ENCODE data around the gene TPST2.
"Not testable (repeated sequence)": the region's sequence is repeated elsewhere in the genome, so short reads cannot be mapped to it uniquely, and the experiment has no call there.

Gene TPST2

GRCh38 chr22:26589845-26590736 is at the start of gene TPST2:
TPST2 (minus strand) TSS chr22:26590132; CDS start chr22:26541630, 48,502 bp downstream.
- peak; percentile 72 to 75 for DNase-seq (ENCODE audit: low read depth in 2 of 2)

- DNase-seq (ENCODE audit: low read depth in 2 of 2) = no peak
Measured at GRCh38 chr22:26636296-26636695, 46.4 kb upstream of the TPST2 start.

DNA sequence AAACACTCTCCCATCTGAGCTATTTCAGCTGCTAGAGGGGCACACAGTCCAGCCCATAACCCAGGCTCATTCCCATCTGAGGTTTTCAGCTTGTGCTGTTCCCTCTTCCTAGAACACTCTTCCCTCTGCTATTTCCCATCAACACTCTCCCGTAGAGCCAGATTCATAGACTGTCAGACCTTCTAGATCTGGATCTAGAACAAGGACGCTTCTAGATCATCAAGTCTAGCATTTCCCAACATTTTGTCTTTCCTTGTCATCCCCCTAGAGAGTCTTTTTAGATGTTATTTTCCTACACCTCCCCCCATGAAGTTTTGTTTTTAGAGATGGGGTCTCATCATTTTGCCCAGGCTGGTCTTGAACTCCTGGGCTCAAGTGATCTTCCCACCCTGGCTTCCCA is 45.2 kb upstream of the TPST2 start:
- DNase-seq (ENCODE audit: low read depth in 2 of 2) = no peak

DNA sequence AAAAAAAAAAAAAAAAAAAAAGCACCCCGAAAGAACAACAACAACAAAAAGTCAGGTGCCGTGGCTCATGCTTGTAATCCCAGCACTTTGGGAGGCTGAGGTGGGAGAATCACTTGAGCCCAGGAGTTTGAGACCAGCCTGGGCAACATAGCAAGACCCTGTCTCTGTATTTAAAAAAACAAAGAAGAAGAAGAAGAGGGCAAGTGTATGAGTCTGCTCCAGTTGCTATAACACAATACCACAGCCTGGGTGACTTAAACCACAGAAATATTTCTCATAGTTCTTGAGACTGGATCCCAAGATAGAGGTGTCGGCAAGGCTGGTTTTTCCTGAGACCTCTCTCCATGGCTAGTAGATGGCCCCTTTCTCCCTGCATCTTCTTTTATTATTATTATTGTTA is 44.3 kb upstream of the TPST2 start:
- no peak for DNase-seq (ENCODE audit: low read depth in 2 of 2)

DNA sequence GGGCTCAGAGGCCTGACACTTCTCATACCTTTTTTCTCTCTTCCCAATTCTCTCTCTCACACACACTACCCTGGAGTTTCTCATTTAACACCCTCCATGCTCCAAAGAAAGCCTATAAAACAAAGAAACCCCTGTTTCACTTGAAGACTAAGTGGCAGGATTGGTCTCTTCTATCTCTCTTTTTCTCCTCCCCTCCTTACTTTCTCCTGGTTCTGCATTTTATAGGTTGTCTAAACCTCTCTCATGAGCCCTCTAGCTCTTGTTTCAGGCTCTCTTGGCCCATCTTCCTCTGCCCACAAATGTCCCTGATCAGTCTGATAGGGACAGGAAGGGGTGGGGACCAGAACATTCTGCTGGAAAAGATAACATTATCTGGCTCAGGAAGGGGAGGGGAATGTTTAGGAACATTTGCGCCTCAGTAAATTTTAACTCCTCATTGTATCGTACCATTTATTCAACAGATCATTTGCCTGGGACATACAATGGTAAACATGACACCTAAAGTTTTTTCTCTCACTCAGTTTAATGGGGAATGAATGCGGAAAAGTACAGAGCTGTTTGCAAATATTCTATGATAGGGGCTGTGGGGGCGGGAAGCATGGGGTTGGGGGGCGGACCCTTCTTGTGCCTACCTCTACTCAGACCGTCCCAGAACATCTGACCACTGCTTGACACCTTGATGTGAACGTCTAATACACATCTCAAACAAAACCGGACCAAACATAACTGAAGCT is 42.7 kb upstream of the TPST2 start:
- no peak for DNase-seq (ENCODE audit: low read depth in 2 of 2)

DNA sequence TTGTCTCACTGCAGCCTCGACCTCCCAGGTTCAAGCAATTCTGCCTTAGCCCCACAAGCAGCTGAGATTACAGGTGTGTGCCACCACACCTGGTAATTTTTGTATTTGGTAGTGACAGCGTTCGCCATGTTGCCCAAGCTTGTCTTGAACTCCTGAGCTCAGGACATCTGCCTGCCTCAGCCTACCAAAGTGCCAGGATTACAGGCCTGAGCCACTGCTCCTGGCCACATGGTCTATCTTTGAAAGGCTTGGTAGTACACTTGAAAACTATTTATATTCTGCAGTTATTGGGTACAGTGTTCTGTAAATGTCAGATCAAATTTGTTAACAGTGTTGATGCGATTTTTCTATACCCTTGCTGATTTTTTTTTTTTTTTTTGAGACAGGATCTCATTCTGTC is 41.4 kb upstream of the TPST2 start:
- DNase-seq (ENCODE audit: low read depth in 2 of 2) = no peak

DNA sequence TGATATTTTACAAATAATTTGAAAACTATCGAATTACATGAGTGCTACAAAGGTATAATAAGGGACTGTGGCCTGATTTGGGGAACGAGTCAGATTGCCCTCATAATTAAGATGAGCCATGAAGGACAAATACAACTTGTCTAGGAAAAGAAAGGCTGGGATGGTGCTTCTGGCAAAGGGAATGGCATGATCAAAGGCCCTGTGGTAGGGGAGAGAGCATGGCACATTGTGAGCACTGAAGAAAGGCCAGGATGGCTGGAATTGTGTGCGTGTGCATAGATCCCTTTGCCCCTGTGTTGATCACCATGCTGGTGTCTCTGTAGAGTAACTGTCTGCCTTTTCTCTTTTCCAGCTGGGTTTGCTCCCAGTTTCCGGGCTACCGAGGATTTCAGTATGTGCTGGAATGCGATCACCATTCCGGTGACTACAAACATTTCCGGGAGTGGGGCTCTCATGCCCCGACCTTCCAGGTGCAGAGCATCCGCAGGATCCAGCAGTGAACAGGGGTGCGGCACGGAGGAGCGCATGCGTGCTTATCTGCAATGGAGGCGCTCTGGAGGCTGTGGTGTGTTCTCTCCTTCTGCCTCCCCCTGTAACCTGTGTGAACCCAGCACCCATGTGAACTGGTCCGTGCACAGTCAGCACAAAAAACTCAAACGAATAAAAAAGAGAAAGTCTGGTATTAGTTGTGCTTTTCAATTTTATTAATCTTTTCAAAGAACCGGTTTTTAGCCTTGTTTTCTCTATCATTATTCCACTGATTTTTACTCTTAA is 40.2 kb upstream of the TPST2 start:
- DNase-seq (ENCODE audit: low read depth in 2 of 2) = no peak

- DNase-seq (ENCODE audit: low read depth in 2 of 2) = no peak
Measured at GRCh38 chr22:26624803-26625202, 34.9 kb upstream of the TPST2 start.

DNA sequence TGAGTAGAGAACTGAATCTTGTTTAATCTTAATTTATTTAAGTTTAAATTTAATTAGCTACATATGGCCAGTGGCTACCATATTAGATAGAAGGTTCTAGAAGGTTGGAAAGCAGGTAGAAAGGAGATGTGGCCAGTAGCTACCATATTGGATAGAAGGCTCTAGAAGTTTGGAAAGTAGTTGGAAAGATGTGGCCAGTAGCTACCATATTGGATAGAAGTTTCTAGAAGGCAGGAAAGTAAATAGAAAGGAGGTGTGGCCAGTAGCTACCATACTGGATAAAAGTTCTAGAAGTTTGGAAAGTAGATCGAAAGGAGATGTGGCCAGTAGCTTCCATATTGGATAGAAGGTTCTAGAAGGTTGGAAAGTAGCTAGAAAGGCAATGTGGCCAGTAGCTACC is 34.1 kb upstream of the TPST2 start:
- no peak for DNase-seq (ENCODE audit: low read depth in 2 of 2)

DNA sequence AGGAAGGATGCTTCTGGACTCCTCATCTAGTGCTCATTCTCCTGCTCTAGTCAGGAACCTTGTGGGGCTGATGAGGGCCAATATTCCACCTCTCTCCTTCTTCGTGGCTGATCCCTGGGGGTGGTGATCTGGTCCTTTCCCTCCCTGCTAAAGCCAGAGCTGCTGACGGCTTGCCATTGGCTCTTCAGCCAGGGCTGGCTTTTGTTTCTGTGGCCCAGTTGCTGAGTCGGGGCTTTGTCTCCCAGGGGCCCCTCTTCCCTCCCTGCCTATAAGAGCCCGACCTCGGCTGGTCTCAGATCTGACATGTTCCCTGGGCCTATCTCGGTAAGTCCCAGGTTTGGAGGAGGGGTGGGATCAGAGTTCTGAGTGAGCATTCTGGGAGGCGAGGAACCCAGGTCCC is 31.7 kb upstream of the TPST2 start, which contains the start of gene CRYBA4:
Gene CRYBA4, plus strand, starts transcription at position 301 of the 400 bp plus-strand sequence. CDS start 634 bp downstream, outside the sequence.
- no peak for DNase-seq (ENCODE audit: low read depth in 2 of 2)

DNA sequence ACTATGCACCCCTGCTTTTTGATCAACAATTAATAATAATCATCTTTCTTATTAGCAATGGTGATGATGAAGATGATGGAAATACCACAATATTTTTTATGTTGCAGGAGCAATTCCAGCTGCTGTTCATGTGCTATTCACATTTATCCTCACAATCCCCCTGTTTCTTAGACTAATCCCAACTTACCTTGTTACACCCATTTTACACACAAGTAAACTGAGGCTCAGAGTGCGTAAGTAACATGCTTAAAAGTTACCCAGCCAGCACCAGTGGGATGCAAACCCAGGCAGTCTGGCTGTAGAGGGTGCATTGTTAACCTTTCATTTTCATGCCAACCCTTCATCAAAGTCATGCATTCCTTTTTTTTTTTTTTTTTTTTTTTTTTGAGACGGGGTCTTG is 30.3 kb upstream of the TPST2 start:
- DNase-seq (ENCODE audit: low read depth in 2 of 2) = no peak

DNA sequence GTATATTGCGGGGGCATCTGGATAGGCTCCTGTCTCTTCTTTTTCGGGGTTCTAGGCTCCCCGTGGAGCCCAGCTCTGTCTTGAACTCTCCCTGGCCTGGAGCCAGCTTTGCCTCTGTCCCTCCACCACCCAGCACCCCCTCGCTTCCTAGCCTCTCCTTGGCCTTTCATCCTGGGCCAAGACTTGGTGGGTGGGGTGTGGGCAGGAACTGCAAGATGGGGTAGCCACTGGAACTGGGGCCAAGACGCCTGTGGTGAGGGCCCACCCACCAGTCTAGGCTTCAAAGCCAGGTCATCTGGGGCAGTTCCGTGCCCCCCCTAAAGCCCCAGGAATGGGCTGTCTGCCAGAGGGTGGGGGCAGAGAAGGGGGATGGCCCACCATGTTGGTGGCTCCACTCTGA is 29.6 kb upstream of the TPST2 start:
- no peak for DNase-seq (ENCODE audit: low read depth in 2 of 2)

DNA sequence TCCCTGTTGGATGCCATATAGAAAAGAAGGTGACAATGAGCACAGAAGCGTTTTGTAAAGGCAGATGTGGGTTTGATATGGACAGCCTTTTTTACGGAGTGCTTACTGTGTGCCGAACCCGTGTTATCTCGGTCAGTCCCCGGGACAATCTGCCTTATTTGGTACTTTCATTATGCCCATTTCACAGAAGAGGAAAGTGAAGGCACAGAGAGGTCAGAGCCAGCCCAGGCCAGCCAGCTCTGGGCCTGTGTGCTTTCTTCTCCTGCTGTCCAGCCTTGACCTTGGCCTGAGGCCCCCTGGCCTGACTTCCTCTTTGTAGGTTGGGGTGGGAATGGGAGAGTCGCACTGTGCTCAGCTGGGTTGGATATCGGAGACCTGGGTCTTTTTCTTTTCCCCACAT is 28.5 kb upstream of the TPST2 start:
- DNase-seq (ENCODE audit: low read depth in 2 of 2) = no peak

DNA sequence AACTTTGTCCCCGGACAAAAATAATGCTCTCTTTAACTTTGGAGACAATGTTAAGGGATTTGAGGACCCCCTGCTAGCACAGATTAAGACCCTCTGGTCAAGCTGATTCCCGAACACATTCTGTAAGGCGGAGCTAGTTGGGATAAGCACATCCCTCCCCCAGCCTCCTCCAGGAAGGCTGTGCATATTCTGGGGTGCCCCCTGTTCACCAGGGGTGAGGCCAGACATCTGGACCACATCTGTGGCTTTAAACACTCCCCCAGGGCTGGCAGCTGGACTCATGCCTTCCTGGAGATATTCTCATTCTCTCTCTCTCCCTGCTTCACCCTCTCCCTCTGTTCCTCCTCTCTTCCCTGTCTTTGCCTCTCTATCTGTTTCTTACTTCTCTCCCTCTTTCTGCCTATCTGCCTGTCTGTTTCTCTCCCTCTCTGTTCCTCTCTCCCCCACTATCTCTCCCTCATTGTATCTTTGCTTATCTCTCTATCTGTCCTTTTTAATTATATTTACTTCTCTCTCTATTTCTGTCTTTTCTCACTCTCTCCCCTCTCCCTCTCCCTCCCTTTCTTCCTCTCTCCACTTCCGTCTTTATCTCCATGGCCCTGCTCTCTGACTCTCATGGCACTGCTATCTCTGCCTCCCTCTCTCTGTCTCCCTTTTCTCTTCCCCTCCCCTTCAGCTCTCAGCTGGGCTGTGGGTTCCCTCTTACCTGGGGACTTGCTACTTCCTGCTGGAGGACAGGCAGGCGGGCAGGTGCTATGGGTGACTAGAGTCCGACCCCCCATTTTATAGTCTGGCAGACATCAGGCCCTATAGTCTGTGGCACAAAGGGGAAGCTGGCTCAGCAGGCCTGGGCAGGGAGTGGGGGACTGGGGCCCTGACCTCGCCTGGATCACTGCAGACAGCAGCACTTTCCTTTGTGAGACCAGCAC is 27.6 kb upstream of the TPST2 start, which contains the start of gene CRYBB1:
Gene CRYBB1, minus strand, starts transcription at position 757 of the 929 bp plus-strand sequence. CDS start 1,708 bp downstream, outside the sequence.
- DNase-seq (ENCODE audit: low read depth in 2 of 2) = no peak

DNA sequence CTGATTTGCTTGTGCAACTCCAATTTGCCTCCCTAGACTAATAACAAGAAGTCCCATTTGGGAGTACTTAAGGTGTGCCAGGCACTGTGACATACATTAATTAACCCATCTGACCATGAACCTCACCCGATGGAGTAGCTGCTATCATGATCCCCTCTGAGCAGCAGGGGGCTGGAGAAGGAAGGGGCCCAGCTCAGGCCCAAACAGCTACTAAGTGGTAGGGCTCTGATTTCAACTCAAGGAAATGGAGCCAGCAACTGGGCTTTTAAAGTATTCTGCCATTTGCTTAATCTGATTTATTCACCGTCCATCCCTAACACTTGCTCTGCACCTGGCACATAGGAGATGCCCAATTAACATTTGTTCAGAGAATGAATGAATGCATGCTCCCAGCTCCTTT is 26.7 kb upstream of the TPST2 start:
- no peak for DNase-seq (ENCODE audit: low read depth in 2 of 2)

GRCh38 chr22:26615830-26616435 is 26.0 kb upstream of the TPST2 start:
- DNase-seq (ENCODE audit: low read depth in 2 of 2) = no peak

GRCh38 chr22:26615149-26615548 is 25.2 kb upstream of the TPST2 start:
- no peak for DNase-seq (ENCODE audit: low read depth in 2 of 2)

GRCh38 chr22:26614322-26614721 is 24.4 kb upstream of the TPST2 start:
- no peak for DNase-seq (ENCODE audit: low read depth in 2 of 2)

DNA sequence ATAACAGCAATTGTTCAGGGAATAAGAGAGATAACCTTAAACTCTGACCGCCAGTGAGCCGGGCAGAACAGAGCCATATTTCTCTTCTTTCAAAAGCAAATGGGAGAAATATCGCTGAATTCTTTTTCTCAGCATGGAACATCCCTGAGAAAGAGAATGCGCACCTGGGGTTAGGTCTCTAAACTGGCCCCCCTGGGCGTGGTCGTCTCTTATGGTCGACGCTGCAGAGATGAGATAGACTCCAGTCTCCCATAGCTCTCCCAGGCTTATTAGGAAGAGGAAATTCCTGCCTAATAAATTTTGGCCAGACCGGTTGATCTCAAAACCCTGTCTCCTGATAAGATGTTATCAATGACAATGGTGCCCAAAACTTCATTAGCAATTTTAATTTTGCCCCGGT is 23.8 kb upstream of the TPST2 start:
- DNase-seq (ENCODE audit: low read depth in 2 of 2) = not testable (repeated sequence)

GRCh38 chr22:26612652-26613051 is 22.7 kb upstream of the TPST2 start:
- no peak for DNase-seq (ENCODE audit: low read depth in 2 of 2)
